ENCODE results near the gene LRRC61.

Gene LRRC61

DNA sequence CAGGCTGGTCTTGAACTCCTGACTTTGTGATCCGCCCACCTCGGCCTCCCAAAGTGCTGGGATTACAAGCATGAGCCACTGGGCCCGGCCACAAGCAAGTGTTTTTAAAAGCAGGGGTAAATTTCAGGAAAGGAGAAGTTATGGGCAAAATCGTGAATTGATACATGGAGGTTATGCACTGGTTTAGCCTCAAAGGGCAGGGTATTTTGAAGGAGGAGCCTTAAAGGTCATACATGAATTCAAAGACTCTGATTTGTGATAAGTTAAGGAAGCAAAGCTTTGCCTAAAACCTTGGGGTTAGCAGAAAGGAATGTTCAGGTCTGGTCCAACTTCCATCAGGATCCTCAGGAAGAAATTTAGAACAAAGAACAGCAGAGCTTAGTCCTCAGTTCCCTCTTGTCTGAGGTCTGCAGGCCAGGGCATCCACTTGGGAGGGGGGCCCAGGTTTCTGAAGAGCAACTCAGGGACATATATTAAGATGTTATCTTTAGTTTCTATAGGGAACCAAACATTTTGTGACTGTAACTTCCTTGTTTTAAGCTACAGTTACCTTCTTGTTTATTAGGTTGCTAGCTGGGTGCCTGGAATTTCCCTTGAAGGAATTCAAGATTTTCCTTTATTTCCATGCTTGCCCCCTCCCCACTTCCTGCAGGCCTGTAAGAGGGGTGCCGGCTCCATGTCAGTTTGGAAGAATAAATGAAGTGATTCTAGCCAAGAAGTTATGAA lies 42.7 kb downstream of the LRRC61 start:
- H2AFZ ChIP-seq (ENCODE audit: low read depth, low read length): no peak overlapping the region
- H3K4me1 ChIP-seq (ENCODE audit: control insufficient read depth, insufficient read depth, low read depth, low read length): peaks cover 16% of the 10 kb centered on the region
- no peak overlapping the region for H4K8ac ChIP-seq (ENCODE audit: low read length)
- no peak overlapping the region for H2AK5ac ChIP-seq (ENCODE audit: low read length, severe bottlenecking)
- no peak overlapping the region for H2BK120ac ChIP-seq (ENCODE audit: low read depth, low read length)
- DNase-seq: no peak
- peaks cover 1% of the 10 kb centered on the region for H3K79me1 ChIP-seq (replicated peaks; ENCODE audit: low read length, poor library complexity, severe bottlenecking)
- H3K27me3 ChIP-seq (ENCODE audit: control insufficient read depth in 1 of 2, insufficient read depth in 1 of 2, low read length in 2 of 2): peaks cover 13 to 17% of the 10 kb centered on the region in 2 experiments
- H3K4me2 ChIP-seq (ENCODE audit: low read length, poor library complexity, severe bottlenecking): no peak overlapping the region
- no peak overlapping the region for H3K9ac ChIP-seq (ENCODE audit: low read length)
- no peak overlapping the region for H3K4me3 ChIP-seq (ENCODE audit: insufficient read depth in 1 of 2, low read depth in 1 of 2, low read length in 2 of 2)
- H2BK15ac ChIP-seq (ENCODE audit: low read depth, poor library complexity, severe bottlenecking): no peak overlapping the region
- 95% methylated on average over 4 of the region's 5 CpGs for WGBS
- H3K4ac ChIP-seq (ENCODE audit: low read depth in 1 of 2, low read length in 2 of 2): no peak overlapping the region
- H3K36me3 ChIP-seq (ENCODE audit: control insufficient read depth in 1 of 2, insufficient read depth in 2 of 2, low read depth in 1 of 2, low read length in 2 of 2): peaks cover 0 to 3% of the 10 kb centered on the region in 2 experiments
- H3K18ac ChIP-seq (ENCODE audit: low read depth in 1 of 2, low read length in 2 of 2): no peak overlapping the region
- H3K23ac ChIP-seq (ENCODE audit: low read length in 2 of 2): no peak overlapping the region
- no peak overlapping the region for H3K14ac ChIP-seq (ENCODE audit: low read length in 2 of 2)
- no peaks in the 10 kb centered on the region for H3K9me3 ChIP-seq (ENCODE audit: control insufficient read depth, low read length)
- H2BK12ac ChIP-seq (ENCODE audit: low read length in 2 of 2): no peak overlapping the region
- H3K27ac ChIP-seq (ENCODE audit: low read length, poor library complexity, severe bottlenecking): no peak overlapping the region
- no peak overlapping the region for H4K91ac ChIP-seq (ENCODE audit: low read length)
- no peak overlapping the region for H2BK5ac ChIP-seq (ENCODE audit: low read depth, low read length, poor library complexity, severe bottlenecking)

DNA sequence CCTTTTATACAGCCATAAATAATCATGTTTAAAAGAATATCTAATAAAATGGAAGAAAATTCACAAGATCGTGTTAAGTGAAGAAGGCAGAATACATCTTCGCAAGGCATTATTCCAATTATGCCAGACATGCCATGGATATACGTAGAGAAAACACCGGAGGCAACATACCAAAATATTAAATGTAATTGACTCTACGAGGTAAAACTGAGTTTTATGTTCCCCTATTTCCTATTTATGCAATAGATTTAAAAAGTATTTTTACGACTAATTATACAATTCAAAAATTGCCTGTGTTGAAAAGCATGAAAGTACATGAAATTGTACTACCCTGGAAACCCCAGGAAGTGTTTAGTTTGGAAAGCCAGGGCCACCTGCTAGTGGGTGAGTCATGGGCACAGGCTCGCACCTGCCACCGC lies 44.5 kb downstream of the LRRC61 start:
- Histone ChIP-seq H2AK5ac (ENCODE audit: low read length, severe bottlenecking) (no peak overlapping the region), H3K9me3 (ENCODE audit: control insufficient read depth, low read length) (no peaks in the 10 kb centered on the region)

GRCh38 chr7:150368096-150368883 lies 45.1 kb downstream of the LRRC61 start, which contains the start of gene REPIN1:
Gene REPIN1, plus strand, starts transcription at chr7:150368822. Its CDS starts 890 bp downstream, at chr7:150369712.
- Histone ChIP-seq H3K4ac (ENCODE audit: low read depth in 1 of 2, low read length in 2 of 2) (peak within 1 kb of the TSS; percentile 92 to 97), H2AFZ (ENCODE audit: low read depth, low read length) (peak within 1 kb of the TSS; percentile 46), H3K23ac (ENCODE audit: low read length in 2 of 2) (peak within 1 kb of the TSS in 1 of 2 experiments; percentile 43), H3K27ac (ENCODE audit: low read length, poor library complexity, severe bottlenecking) (peak within 1 kb of the TSS; percentile 83), H3K4me3 (ENCODE audit: insufficient read depth in 1 of 2, low read depth in 1 of 2, low read length in 2 of 2) (peak within 1 kb of the TSS; percentile 86 to 96), H3K79me1 (replicated peaks; ENCODE audit: low read length, poor library complexity, severe bottlenecking) (peaks cover 22% of the 10 kb centered on the region), H2BK120ac (ENCODE audit: low read depth, low read length) (peak within 1 kb of the TSS; percentile 94), H3K36me3 (ENCODE audit: control insufficient read depth in 1 of 2, insufficient read depth in 2 of 2, low read depth in 1 of 2, low read length in 2 of 2) (peaks cover 8 to 27% of the 10 kb centered on the region in 2 experiments), H2AK5ac (ENCODE audit: low read length, severe bottlenecking) (peak within 1 kb of the TSS; percentile 24), H3K27me3 (ENCODE audit: control insufficient read depth in 1 of 2, insufficient read depth in 1 of 2, low read length in 2 of 2) (peaks cover 0 to 3% of the 10 kb centered on the region in 2 experiments), H3K4me2 (ENCODE audit: low read length, poor library complexity, severe bottlenecking) (peak within 1 kb of the TSS; percentile 92), H3K4me1 (ENCODE audit: control insufficient read depth, insufficient read depth, low read depth, low read length) (peaks cover 28% of the 10 kb centered on the region), H3K18ac (ENCODE audit: low read depth in 1 of 2, low read length in 2 of 2) (peak within 1 kb of the TSS; percentile 49 to 98), H2BK5ac (ENCODE audit: low read depth, low read length, poor library complexity, severe bottlenecking) (peak within 1 kb of the TSS; percentile 91), H4K91ac (ENCODE audit: low read length) (peak within 1 kb of the TSS; percentile 94), H4K8ac (ENCODE audit: low read length) (peak within 1 kb of the TSS; percentile 95), H3K9me3 (ENCODE audit: control insufficient read depth, low read length) (no peaks in the 10 kb centered on the region), H2BK15ac (ENCODE audit: low read depth, poor library complexity, severe bottlenecking) (peak within 1 kb of the TSS; percentile 94), H2BK12ac (ENCODE audit: low read length in 2 of 2) (peak within 1 kb of the TSS in 1 of 2 experiments; percentile 88), H3K9ac (ENCODE audit: low read length) (peak within 1 kb of the TSS; percentile 90), H3K14ac (ENCODE audit: low read length in 2 of 2) (peak within 1 kb of the TSS; percentile 83 to 97)
- WGBS: 3% methylated on average over 81 of the region's 85 CpGs
- DNase-seq: peak; percentile 84

More for the DNA sequence above, 44.5 kb downstream of the LRRC61 start:
- peaks cover 28% of the 10 kb centered on the region for H3K4me1 ChIP-seq (ENCODE audit: control insufficient read depth, insufficient read depth, low read depth, low read length)
- no peak overlapping the region for H3K14ac ChIP-seq (ENCODE audit: low read length in 2 of 2)
- peaks cover 4 to 9% of the 10 kb centered on the region in 2 experiments for H3K27me3 ChIP-seq (ENCODE audit: control insufficient read depth in 1 of 2, insufficient read depth in 1 of 2, low read length in 2 of 2)
- H3K4me2 ChIP-seq (ENCODE audit: low read length, poor library complexity, severe bottlenecking): peak overlapping the region; percentile 92
- peak overlapping the region in 1 of 2 experiments; percentile 84 for H3K4ac ChIP-seq (ENCODE audit: low read depth in 1 of 2, low read length in 2 of 2)
- H2AFZ ChIP-seq (ENCODE audit: low read depth, low read length): peak overlapping the region; percentile 46
- H3K4me3 ChIP-seq (ENCODE audit: insufficient read depth in 1 of 2, low read depth in 1 of 2, low read length in 2 of 2): peak overlapping the region; percentile 47 to 96
- H3K23ac ChIP-seq (ENCODE audit: low read length in 2 of 2): no peak overlapping the region
- H2BK12ac ChIP-seq (ENCODE audit: low read length in 2 of 2): peak overlapping the region in 1 of 2 experiments; percentile 76
- H3K27ac ChIP-seq (ENCODE audit: low read length, poor library complexity, severe bottlenecking): peak overlapping the region; percentile 83
- peak overlapping the region; percentile 33 for H4K8ac ChIP-seq (ENCODE audit: low read length)
- H2BK15ac ChIP-seq (ENCODE audit: low read depth, poor library complexity, severe bottlenecking): peak overlapping the region; percentile 60
- WGBS: 64% methylated on average over 6 of the region's 8 CpGs
- peak; percentile 60 for DNase-seq
- peaks cover 17% of the 10 kb centered on the region for H3K79me1 ChIP-seq (replicated peaks; ENCODE audit: low read length, poor library complexity, severe bottlenecking)
- H4K91ac ChIP-seq (ENCODE audit: low read length): no peak overlapping the region
- H3K18ac ChIP-seq (ENCODE audit: low read depth in 1 of 2, low read length in 2 of 2): peak overlapping the region in 1 of 2 experiments; percentile 49
- H3K36me3 ChIP-seq (ENCODE audit: control insufficient read depth in 1 of 2, insufficient read depth in 2 of 2, low read depth in 1 of 2, low read length in 2 of 2): peaks cover 5 to 21% of the 10 kb centered on the region in 2 experiments
- H2BK120ac ChIP-seq (ENCODE audit: low read depth, low read length): peak overlapping the region; percentile 59
- H3K9ac ChIP-seq (ENCODE audit: low read length): peak overlapping the region; percentile 90
- no peak overlapping the region for H2BK5ac ChIP-seq (ENCODE audit: low read depth, low read length, poor library complexity, severe bottlenecking)
